HG02623 (cell line): ENCODE measurements around the gene LMX1B.

Experiments used
- ATAC-seq: cut with Tn5 transposase; IDR thresholded peaks from one replicate; pipeline ENCODE4 v1.9.1; 2021; ENCODE audit warnings: moderate library complexity; ENCODE audit not compliant: unreplicated experiment

Gene LMX1B

GRCh38 chr9:126674365-126675146 lies 60.8 kb downstream of the LMX1B start:
- ATAC-seq = no peak

GRCh38 chr9:126675147-126675467 lies 61.4 kb downstream of the LMX1B start:
- no peak for ATAC-seq

- ATAC-seq = no peak
These were observed 62.5 kb downstream of the LMX1B start for GRCh38 chr9:126676102-126676684.

- no peak for ATAC-seq
These were observed 63.0 kb downstream of the LMX1B start for GRCh38 chr9:126676685-126677143.

DNA sequence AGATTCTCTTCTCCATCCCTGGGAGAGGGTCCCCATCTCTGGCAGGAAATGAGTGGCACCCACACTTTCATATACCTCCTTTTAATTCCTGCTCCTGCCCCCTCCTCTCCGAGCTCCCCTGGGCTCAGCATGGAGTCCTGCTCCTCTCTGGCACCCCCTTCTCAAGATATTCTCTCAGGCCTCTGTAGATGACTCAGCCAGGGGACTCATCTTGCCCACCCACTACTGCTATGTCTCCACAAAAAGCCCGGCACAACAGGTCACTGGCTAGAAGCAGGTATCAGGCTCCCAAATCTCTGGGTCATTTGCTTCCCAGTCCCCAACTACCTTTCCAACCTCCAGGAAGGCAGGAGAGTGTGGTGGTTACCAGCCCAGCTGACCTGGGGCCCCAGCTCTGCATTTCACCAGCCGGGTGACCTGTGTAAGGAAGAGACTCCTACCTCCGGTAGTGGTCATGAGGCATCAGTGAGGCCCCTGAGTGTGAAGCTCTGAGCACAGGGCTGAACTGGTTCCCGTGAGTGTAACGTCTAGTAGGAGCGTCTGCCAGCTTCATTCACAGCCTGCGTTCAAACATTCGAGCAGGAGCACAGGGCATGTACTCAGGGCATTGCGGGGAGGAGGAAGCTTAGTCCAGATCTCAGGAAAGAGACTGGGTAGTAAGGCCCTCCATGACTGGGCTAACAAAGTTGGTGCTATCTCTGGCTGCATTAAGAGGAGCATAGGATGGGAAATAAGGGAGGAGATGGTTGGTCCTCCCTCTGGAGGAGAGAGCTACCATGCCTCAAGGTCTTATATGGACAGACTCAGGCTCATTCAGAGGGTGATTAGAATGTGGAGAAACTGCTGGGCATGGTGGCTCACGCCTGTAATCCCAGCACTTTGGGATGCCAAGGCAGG lies 63.7 kb downstream of the LMX1B start:
- no peak for ATAC-seq

GRCh38 chr9:126678989-126679388 lies 65.3 kb downstream of the LMX1B start:
- no peak for ATAC-seq

- ATAC-seq = no peak
These were observed 67.6 kb downstream of the LMX1B start for GRCh38 chr9:126681336-126681735.

DNA sequence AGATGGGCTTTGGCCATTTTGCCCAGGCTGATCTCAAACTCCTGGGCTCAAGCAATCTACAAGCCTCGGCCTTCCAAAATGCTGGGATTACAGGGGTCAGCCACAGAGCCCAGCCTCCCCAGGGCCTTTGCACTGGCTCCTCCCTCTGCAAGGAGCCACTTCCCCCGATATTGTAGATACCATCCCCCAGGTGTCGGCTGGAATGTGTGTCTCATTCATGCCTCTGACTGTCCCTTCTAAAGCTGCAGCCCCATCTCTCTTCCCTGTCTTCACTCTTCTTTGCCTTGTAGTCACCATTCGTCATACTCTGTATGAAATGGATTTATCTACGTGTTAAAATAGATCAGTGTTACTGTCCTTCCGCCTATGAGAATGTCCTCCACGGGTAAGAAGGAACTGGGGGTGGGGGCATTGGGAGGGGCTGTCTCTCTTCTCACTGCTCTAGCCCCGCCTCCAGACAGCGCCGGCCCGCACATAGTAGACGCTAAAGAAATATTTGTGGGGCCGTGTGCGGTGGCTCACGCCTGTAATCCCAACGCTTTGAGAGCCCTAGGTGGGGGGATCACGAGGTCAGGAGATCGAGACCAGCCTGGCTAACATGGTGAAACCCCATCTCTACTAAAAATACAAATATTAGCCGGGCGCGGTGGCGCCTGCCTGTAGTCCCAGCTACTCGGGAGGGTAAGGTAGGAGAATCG lies 68.5 kb downstream of the LMX1B start:
- ATAC-seq = no peak

GRCh38 chr9:126682928-126683697 lies 69.4 kb downstream of the LMX1B start:
- ATAC-seq = no peak

DNA sequence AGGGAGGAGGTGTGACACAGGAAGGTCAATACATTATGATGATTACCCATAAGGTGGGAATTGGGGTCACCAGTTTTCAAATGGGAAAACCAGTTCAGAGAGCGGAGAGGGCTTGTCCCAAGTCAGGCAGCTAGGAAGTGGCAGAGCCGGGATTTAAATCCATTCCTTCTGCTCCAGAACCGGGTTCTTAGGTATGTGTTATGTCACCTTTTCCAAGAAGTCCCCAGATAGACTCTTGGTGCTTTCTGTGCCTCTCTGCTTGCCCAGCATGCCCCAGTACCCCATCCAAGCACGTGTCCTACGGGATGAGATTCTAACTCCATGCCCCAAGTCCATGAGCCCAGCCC lies 69.9 kb downstream of the LMX1B start:
- ATAC-seq = no peak

GRCh38 chr9:126684345-126684744 lies 70.6 kb downstream of the LMX1B start:
- ATAC-seq = no peak

GRCh38 chr9:126684965-126685465 lies 71.3 kb downstream of the LMX1B start:
- ATAC-seq = no peak

GRCh38 chr9:126687930-126688461 lies 74.3 kb downstream of the LMX1B start:
- ATAC-seq = no peak

DNA sequence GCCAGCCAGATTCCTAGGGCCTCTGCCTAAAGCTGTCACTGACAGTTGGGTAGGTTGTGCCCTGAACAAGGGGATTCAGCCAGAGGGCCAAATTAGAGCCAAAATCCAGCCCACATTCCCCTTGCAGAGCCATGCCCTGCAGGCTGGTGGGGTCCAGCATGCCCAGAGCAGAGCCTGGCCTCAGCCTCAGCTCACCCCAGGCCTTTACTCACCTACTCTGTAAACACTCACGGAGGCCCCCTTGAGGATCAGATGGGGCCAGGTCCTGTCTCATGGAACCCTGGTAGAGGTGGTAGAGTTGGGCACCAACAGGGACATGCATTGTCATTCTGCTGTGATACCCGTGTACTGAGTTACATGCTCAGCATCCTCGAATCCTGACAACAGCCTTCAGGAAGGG lies 74.9 kb downstream of the LMX1B start:
- no peak for ATAC-seq

GRCh38 chr9:126689027-126689825 lies 75.5 kb downstream of the LMX1B start:
- ATAC-seq = no peak

DNA sequence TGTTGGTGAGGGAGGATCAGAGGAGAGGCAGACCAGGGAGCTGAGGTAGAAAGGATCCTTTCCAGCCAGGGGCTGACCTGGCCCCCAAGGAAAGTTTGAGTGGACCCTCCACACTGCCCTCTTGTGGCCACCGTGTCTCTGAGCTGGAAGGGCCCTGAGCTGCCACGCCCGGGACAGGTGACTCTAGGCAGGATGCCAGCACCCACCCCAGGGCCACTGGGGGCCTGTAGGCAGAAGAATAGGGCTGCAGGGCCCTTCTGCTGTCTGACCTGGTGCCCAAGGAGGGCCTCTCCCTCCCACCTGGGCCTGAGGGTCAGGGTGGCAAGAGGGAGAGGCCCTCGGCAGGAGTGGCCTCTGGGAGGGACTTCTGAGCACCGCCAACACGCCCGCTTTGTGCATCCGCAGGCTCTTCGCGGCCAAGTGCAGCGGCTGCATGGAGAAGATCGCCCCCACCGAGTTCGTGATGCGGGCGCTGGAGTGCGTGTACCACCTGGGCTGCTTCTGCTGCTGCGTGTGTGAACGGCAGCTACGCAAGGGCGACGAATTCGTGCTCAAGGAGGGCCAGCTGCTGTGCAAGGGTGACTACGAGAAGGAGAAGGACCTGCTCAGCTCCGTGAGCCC lies 76.8 kb downstream of the LMX1B start:
- ATAC-seq = no peak

GRCh38 chr9:126692041-126692758 lies 78.5 kb downstream of the LMX1B start:
- no peak for ATAC-seq

GRCh38 chr9:126692759-126693427 lies 79.2 kb downstream of the LMX1B start:
- ATAC-seq = no peak
